NCI-H446 (cell line): ENCODE results near the gene NUDCD3.

ENCODE experiments used
- DNase-seq, 2 experiments: peaks; one replicate each; lab custom pipeline; 2025; lab: John Stamatoyannopoulos, UW

The NUDCD3 gene

DNA sequence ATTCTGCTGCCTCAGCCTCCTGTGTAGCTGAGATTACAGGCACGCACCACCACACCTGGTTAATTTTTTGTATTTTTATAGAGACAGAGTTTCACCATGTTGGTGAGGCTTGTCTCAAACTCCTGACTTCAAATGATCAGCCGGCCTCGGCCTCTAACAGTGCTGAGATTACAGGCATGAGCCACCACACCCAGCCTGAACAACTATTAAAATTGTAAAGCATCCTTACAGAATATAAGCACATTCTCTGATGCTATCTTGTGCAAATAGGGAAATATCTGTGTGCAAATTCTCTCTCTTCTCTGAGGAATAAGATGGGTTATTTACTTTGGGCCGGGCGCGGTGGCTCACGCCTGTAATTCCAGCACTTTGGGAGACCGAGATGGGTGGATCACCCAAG, 12.5 kb downstream of the NUDCD3 start:
- no peak for DNase-seq

DNA sequence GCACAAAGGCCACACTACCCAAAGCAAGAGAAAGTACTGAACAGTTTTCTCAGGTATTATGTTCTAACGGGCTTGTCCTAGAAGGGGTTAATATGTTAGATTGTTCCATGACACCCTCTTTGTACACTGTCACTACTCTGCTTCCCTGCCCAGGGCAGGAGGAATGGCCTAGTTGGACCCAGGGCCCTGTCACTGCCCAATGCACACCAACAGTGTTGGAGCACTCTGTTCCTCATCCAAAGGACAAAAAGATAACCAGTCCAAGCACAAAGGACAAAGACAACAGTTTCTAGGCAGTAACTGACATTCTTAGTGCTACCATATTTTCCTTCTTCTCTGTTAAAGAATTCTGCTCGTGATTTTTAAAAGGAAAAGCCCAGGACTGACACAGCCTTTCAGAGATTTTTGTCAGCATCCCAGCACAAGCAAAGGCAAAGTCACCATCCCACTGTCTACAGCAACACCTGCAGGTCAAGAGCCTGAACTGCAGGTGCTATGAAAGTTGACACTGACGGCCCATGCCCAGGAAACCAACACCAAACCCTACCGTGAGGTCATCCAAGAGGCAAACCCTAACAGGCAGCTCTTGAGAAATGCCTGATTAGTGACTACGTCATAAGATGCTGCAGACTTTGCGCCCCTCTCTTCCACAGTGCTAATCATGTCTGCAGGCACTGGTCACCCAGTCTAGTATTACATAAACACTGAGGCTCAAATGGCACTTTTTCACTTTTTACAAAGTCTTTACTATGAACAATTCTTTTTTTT, 13.2 kb downstream of the NUDCD3 start:
- DNase-seq, result peak; percentile 8 to 50

DNA sequence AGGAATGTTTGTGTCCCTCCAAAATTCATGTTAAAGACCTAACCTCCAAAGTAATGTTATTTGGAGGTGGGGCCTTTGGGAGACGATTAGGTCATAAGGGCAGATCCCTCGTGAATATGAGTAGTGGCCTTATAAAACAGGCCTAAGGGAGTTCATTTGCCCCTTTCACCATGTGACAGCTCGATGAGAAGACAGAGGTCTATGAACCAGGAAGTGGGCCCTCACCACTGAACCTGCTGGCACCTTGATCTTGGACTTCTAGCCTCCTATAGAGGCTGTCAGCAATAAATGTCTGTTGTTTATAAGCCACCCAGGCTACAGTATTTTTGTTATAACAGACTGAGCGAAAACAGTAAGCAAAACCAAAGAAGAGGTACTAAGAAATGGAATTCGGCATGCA, 14.1 kb downstream of the NUDCD3 start:
- DNase-seq, result no peak

DNA sequence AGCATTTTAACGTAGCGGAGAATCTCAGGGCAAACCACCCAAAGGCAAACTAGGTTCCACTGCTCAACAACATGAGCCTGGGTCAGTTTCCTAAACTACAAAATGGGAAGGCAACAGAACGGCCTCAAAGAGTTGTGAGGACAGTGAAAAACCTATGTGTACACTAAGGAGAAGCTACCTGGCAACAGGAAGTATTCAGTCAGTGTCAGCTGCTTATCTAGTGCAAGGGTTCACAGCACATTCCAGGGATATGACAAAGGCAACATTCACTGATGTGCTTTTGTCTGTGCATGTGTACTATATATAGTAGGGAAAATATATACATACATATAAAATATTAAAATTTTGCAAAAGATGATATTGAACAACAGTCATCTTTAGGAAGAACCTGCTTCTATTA, 17.2 kb downstream of the NUDCD3 start:
- no peak for DNase-seq

DNA sequence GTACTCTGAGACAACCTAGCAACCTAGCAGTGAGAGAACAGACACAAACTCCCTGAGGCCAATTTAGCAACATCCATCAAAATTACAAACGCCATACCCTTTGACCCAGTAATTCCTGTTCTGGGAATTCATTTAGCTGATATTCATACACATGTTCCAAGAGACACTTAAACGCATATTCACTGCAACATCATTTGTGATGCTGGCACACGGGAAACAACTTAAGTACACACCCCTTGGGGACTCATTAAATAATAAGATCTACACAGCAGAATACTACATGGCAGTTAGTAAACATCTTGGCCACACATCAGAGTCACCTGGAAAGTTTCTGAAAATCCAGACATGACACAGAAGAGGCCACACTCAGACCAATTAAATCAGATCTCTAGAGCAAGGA, 17.6 kb downstream of the NUDCD3 start:
- DNase-seq, result no peak

DNA sequence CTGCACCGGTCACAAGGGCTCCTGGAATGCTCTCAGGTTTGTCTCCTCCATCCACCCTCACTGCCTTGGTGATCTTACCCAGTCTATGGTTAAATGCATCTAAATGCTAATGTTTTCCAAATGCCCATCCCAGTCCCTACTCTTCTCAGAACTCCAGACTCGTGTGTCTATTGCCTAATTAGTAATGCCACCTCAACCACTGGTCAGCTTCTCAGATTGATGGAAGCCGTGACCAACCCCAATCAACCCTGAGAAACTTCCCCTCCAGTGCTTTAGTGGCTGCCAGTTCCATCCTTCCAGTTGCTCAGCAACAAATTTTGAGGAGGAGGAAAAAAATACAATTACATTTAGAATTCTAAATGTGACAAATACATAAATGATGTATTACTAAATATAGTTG, 18.6 kb downstream of the NUDCD3 start:
- no peak for DNase-seq

DNA sequence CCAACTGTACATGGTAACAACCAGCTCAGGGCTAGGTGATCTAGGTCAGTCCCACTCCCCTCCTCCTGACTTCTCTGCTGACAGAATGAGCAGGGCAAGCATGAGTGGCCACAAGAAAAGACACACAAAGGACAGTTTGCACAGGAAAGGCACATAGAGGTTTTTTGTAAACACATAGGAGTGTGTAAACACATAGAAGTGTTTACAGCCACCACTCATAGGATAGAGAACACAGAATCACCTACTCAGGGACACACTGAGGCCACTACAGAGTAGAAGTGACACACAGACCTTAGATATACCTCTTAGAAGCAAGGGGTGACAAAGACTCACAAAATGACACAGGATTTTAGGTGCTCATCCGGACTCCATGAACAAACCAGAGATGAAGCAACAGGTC, 19.0 kb downstream of the NUDCD3 start:
- DNase-seq, result no peak

DNA sequence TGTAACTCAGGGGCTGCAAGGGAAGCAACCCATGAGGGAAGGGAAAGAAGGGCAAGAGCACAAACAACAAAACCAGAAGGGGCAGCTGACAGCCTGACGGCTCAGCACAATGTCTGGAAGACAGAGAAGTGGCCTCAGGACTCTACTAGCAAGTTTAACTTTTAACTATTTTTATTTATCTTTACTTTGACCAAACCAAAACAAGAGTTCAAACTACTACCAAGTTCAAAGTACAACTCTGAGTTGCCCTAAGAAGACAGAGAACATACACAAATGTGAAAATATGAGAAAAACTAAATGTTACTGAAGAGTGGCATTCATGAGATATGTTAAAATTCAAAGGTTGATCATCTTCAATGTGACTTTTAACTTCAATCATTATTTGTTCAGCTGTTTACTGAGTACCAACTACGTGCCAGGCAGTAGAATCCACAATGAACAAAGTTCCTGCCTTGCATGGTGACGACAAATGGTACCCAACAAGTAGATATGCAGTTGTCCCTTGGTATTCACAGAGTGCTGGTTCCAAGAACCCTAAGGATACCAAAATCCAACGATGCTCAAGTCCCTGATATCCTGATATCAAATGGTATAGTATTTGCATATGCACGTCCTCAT, 19.7 kb downstream of the NUDCD3 start:
- DNase-seq, result no peak

DNA sequence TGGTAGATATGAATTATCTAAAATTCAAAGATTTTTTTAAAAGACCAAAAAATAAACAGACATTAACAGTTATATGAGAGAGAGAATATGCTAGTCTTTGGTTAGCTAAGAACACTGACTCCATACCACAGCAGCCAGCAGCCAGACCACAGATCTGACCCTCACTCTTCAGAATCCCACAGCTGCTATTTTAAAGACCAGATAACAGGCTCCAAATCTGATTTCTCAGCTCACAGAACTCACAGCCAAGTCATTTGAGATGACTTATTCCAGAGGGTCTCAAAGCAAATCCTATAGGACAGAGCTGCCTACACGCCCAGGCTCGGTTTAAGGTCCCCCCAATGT, 20.4 kb downstream of the NUDCD3 start:
- no peak for DNase-seq

DNA sequence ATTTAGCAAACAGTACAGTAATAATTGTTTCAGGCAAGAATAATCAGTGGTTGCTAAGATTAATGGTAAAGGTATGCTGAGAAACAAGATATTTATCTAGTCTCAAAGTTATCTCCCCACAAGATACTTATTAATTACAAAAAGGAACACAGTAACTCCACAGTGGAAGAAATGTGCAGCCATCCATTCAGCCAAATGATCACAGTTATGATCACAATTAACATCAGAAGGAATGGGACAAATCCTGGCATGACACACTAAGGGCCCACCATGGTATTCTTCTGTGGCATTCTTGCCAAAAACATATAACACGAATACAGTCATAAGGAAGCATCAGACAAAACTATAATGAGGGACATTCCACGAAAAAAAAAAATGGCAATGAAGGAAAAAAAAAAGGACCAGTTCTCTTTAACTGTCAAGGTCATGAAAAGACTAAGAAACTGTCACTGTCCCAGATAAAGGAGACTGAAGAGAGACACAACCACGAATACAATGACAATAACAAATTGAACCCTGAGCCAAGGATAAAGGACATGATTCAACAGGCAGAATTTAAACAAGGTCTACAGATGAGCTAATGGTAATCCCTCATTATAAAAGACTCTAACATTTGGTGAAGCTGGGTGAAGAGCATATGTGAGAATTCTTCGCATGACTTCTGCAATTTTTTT, 20.9 kb downstream of the NUDCD3 start:
- DNase-seq, result no peak

DNA sequence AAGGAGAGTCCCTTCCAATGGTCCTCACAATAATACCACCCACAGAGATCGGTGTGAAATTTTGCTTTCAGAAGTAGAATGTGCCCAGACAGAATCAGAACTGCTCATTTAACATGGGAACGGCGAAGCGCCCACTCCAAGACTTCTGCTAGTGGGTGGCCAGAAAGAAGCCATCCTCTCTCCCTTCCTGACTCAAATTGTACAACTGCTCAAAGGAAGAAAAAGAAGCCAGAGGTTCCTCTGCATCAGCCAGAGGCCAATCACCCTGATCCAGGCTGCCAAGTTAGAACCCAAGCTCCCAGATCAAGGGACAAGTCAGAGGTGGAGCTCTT, 23.3 kb downstream of the NUDCD3 start:
- no peak for DNase-seq

DNA sequence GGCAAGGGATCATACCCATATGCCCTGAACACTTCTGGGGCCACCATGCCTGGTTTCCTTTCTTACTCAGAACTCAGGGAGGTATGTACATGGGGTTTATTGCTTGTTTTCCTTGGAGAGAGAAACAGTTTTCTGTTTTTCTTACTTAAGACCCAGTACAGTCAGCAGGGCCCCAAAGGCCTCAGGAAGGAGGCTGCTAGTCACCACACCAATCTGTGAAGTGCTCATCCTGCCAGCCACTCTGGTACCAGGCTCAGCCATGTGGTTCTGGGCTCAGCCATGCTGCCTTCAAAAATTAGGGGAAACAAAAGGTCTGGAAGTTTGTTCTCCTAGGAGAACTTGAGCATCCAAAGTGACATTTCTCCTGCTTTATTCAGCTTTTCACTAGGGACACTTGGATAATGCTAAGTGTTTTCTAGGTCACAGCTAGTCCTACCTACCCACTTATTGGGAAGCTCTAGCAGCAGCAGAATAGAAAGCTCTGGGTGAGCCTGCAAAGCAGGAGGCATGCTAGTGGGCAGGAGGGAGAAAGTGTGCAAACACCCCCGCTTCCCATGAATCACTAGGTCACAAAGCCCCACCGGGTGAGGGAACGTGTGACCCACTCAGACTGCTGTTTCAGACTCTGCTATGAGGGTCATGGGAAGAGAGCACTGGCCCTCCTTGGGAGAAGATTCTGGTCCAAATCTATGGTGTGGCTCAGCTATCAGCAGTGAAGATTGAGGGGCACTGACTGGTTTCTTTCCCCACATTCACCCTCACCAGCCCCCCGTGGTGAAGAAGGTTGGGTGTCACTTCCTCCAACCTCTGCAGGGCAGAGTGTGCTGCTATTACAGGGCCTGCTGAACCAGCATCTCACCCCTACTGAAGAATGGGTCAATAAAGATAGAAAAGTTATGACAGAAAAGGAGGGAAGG, 23.9 kb downstream of the NUDCD3 start:
- no peak for DNase-seq

DNA sequence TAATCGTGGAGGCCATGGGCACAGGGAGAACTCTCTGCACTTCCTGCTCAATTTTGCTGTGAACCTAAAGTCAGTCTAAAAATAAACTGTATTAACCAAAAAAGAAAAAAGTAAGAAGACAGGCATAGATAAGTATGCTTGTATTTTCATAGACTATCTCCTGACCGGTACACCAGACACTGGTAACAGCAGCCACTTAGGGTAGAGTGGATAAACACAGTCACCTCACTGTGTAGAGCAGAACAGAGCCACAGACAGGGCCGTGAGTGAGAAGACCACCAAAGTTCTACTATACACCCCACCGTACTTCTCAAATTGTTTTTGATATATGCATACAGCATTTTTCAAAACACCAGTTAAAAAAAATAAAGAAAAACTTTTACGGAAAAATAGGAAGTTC, 25.0 kb downstream of the NUDCD3 start:
- no peak for DNase-seq

DNA sequence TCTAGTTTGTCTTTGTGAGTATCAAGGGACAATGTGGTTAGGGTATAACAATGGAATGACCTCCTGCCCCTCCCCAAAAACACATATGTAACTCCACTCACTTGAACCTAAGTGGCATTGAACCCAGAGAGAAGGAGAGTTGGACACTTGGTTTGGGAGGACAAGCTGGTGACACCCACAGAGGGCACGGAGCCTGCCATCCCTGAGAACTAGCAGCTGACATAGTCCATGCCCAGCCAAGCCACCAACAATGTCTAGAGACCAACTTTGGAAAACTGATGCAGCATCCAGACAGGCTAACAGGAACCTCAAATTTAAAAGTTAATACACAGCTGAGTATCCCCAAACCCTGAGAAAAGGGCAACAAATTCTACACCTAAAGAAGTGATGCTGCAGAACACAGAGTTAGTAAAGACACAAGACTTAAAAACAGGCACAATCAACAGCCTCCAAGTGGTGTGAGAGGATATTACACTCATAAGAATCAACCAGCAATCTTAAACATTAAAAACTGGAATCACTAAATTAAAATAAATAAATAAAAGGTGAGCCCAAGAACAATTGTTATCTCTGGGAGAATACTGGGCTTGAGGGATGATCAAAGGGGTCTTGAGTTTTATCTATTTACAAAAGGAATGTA, 27.2 kb downstream of the NUDCD3 start:
- DNase-seq, result no peak

DNA sequence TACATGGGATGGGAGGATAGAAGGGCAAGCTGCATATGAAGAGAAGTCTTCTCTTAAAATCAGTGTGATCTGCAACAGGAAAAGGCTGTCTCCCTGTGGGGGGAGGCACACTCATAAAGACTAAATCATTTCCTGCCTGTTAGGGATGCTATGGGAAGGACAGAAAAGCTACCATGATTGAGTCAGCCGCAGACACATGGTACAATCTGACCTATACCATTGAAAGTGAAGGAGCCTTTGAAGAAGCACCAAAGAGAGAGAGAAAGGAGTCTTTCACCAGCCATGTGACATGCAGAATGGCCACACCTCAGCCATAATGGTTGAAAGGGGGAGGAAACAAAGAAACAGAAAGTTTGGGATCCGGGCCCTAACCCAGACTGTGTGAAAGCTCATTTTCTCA, 29.1 kb downstream of the NUDCD3 start:
- no peak for DNase-seq

DNA sequence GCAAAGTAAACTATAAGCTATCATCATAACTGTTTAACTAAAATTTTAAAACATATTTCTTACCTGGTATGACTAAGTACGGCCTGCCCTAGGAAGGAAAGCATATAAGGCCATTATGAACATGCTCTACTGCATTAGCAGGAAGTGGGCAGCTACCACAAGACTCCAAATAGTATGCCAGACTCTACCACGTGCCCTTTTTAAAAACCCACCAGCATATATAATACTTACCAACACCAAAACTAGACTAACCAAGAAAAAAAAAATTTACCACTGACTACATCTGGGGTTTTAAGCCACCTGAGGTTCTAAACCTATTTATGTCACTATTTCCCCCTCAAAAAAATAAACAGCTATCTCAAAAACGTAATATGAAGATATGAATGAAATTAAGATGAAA, 30.1 kb downstream of the NUDCD3 start:
- DNase-seq, result no peak

DNA sequence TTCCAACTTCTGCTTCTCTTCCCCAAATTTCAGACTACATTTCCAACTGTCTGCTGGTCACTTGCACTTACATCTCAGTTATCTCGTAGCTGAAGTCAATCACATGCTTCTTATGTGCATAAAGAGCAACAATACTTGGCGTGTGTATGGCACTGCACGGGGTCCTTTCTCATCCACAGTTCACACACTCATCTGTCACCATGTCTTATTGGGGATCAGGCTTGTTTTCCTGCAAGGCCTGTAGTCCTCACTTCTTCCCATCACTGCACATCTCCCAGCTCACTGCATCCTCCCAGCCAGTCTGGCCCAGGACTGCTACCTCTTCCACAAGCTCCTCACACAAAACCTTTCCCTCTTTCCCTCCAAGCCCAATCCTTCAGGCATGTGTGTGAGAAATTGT, 35.3 kb downstream of the NUDCD3 start:
- DNase-seq, result no peak

DNA sequence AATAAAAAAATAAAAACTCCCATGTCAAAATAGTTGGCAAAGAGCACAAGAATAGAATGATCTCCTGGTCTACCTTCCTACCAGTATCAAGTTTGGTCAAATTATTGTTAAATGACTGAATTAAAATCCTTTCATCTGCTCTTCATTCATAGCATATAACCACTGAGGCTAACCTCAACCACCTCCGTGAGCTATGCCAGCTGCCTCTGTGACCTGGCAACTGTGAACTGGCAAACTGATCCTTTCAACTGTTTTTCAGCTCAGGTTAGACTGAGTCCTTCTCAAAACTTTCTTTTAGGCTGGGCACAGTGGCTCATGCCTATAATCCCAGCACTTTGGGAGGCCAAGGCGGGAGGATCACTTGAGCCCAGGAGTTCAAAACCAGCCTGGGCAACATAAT, 36.1 kb downstream of the NUDCD3 start:
- no peak for DNase-seq

DNA sequence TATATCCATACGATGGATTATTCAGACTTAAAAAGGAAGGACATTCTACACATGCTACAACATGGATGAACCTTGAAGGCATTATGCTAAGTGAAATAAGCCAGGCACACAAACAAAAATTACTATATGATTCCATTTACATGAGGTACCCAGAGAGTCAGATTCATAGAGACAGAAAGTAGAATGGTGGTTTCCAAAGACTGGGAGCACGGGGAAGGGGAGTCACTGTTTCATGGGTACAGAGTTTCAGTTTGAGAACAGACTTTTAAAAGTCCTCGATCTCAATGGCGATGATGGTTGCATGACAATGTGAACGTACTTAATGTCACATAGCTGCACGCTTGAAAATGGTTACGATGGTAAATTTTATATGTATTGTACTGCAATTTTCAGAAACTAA, 39.3 kb downstream of the NUDCD3 start:
- no peak for DNase-seq

DNA sequence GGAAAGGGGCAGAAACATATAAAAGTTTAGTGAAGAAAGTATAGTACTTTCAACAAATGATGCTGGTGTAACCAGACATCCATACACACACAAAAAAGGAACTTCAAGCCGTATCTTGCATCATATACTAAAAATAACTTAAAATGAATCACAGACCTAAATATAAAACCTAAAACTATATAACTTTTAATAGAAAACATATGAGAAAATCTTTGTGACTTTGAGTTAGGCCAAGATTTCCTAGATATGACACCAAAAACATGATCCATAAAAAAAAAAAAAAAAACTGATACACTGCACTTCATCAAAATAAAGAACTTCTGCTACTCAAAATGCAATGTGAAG, 40.9 kb downstream of the NUDCD3 start:
- no peak for DNase-seq

DNA sequence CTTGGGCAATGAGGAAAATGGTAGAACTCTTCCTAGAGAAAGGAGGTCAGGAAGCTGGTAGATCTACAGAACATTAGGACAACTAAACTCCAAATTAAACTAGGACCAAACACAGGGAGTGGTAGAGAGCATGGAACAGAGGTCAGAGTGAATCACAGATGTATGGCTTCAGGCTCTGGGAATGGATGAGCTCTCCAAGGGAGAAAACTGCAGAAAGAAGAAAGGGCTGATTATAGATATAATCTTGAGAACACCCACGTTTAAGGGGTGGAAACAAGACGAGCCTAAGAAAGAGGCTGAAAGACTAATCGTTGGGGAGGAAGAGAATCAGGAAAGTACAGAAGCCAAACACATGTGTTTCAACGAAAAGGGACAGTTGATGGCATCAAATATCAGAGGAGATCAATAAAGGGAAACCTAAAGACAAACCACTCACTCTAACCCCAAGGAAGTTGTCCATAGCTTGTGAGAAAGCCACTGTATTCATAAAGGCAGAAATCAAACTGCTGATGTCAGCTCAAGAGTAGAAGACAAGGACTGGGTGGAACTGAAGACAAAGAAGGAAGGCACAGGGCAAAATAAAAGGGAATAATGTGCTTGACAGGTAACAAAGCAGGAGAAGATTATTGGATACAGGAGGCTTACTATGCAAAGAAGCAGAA, 41.4 kb downstream of the NUDCD3 start:
- DNase-seq, result no peak
